NCI-H2029 treated with DMSO at 0.1 percent for 48 hours (cell line): ENCODE results near the gene POLR3G.

Experiments used
- DNase-seq: peaks from one replicate; lab custom pipeline; 2025; lab: John Stamatoyannopoulos, UW

The POLR3G gene

DNA sequence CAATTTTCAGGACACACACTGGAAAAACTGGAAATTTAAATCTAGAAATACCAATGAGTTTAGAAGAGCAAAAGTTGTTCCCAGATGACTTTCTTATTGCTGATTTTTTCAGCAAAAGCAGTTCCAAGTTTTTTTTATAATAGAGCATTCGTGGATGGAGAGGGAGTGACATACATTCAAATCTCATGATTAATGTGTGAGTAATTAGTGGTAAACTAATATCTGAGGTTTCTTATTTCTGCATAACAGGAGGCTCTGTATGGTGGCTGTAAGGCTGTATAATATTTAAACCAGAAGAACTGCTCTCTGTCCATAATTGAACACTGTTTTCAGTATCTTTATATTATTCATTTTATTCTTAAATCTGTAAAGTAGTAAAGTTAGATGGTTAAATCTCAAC is 28.9 kb downstream of the POLR3G start:
- no peak for DNase-seq

DNA sequence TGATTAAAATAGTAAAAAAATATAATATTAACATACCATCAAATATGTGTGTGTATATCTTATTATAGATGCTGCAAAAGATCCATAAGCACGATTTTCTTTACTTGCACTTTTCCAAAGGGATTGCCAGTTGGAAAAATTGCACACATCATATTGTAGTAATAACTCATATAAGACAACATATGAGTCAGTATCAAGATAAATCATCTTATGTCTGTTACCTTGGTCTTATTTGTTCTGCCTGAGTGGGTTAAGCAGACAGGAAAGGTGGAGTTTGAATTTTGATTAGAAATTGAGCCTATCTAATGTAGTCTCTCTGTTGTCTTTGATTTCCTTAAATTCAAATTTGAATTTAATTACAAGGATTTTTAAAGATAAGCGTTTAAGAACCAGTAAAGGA is 30.1 kb downstream of the POLR3G start:
- no peak for DNase-seq

GRCh38 chr5:90506221-90506620 is 31.6 kb downstream of the POLR3G start:
- DNase-seq: no peak

GRCh38 chr5:90510438-90510837 is 35.8 kb downstream of the POLR3G start:
- no peak for DNase-seq

- DNase-seq: no peak
These were observed 39.9 kb downstream of the POLR3G start for GRCh38 chr5:90514520-90514919.

GRCh38 chr5:90518661-90519060 is 44.0 kb downstream of the POLR3G start:
- peak; percentile 11 for DNase-seq

GRCh38 chr5:90519081-90519480 is 44.4 kb downstream of the POLR3G start:
- no peak for DNase-seq

DNA sequence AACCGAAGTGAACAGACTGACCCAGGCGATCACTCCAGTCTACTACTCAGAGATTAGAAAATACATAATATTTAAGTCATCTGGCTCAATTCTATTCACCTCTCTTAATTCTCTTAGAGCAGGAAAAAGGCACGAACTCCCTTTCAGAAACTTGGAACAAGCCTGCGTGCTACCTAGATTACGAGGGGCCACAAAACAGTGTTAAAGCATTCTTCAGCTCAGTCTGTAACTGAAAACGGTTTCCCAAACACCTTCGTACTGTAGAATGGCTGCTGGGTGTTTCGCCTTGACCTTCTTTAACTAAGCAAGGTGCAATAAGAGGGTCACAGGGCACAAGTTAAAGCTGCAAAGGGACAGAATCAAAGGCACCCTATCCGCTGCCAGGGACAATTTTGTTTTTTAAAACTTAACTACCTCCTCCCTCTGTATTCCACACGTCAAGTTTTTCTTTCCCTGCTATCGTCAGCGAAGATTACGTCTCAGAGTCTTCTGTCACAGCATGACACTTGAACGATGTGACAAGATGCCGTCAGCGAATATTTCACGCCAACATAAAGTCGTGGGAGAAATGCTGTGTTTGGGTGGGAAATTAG is 54.0 kb downstream of the POLR3G start:
- no peak for DNase-seq

DNA sequence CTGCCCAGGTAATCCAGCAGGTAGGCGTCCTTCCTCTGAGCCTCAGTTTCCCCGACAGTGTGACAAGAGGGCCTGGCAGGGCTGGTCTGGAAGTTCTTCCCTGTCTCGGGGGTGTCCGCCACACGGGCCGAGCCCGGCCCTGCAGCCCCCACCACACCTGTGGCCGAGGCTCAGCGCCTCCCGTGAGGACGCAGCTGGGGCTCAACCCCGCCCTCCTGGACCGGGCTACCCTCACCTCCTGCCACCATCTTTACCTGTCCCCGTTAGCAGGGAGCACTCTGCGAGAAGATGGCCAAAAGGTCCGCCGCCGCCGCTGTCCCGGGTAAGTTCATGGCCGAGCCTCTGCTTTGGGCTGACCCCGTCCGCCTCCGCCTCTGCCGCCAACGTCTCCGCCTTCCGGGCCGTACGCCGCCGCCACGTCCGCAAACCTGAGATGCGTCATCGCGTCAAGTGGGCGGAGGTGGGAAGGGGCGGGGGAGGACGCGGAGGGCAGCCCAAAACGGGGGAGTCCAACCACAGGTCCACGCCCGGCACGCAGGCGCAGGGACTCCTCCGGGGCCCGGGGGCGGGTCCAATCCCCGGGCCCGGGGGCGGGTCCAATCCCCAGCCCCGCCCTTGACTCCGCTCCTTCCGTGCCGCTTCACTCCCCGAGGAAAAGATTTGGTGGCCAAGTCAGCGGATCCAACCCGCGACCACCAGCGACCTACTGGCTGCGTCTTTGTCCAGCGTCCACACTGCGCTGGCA is 54.7 kb downstream of the POLR3G start, which contains the start of gene LYSMD3:
LYSMD3 (minus strand) TSS at position 391 of the 745 bp plus-strand sequence. CDS start 4,295 bp downstream, outside the sequence.
- peak; percentile 61 for DNase-seq

DNA sequence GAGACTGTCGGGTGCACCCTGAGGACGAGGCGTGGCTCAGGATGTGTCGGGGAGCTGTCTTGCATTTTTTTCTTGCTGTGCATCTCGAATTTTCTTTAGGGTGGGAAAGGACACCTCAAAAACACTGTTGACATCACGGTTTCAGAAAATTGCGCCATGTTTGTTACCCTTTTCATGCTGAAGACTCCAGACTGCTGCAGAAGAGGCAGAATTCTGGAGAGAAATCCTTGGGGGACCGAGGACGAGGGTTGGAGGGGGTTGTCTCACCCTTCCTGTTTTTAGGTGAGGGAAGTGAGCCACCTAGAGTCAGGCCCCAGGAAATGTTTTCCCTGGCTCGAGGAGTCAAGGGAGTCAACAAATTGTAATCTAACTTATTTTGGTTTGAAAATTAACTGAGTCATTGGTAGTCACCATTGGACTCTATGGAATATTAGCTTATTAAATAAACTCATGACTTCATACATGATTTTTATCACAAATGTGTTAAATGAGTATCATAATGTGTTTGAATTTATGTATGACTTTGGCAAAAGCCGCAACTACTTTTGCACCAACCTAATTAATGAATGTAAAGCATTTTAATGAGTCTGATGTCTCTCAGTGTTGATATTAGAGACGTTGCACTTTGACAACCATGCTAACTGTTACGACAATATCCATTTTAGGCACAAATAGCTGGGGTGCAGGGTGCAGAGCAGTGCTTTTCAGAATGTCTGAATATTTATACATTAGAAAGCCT is 55.4 kb downstream of the POLR3G start:
- peak; percentile 59 for DNase-seq

GRCh38 chr5:90530736-90531487 is 56.2 kb downstream of the POLR3G start:
- DNase-seq: no peak

DNA sequence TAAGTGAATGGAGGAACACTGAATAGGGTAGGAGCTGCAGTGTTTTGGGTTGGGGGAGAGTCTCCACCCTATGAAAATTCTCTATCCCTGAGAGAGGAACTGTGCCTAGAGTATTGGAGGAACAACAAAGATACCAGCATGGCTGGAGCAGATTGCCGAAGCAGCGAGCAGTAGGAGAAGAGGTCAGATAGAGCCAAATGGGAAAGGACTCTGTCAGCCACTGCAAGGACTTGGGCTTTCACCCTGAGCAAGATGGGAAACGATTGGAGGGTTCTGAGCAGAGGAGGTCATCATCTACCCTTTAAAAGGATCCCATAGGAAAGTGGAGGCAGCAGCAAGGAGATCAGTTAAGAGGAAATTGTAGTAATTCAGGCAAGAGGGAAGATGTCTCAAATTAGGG is 59.1 kb downstream of the POLR3G start:
- DNase-seq: no peak

DNA sequence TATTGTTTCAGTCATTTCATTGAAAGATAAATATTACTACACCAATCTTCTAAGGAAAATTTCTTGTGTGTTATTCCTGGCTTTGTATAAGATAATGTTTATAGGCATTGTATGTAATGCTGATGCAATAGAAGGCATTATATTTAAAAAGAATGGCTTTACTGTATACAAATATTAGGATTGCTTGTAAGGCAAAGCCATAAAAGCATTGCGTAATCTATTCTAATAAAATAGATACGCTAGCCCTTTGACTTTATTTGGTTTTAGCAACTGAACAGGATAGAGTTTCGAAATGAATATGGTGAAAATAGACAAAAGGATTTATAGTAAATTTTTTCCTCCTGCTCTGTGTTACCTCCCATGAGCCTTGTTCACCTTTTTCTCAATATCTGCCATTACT is 60.3 kb downstream of the POLR3G start:
- no peak for DNase-seq

DNA sequence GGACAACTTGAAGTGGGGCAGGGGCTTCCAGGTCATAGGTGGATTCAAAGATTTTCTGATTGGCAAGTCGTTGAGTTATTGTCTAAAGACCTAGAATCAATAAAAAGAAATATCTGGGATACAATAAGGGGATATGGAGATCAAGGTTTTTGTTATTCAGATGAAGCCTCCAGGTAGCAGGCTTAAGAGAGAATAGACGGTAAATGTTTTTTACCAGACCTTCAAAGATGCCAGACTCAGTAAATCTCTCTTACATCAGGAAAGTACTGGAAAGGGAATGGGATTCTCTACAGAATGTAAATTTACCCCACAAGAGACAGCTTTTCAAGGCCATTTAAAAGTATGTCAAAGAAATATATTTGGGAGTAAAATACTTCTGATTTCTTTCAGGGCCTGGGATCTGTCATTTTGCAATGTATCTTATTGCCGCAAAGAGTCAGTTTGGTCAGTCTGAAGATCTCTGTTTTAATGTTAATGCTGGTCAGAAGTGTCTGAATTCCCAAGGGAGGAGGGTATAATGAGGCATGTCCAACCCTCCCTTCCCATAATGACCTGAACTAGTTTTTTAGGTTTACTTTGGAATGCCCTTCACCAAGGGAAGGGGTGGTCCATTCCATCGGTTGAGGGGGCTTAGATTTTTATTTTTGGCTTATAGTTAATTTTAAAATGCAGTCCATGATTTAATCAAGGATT is 68.3 kb downstream of the POLR3G start:
- no peak for DNase-seq

GRCh38 chr5:90545511-90545910 is 70.8 kb downstream of the POLR3G start:
- DNase-seq: no peak

DNA sequence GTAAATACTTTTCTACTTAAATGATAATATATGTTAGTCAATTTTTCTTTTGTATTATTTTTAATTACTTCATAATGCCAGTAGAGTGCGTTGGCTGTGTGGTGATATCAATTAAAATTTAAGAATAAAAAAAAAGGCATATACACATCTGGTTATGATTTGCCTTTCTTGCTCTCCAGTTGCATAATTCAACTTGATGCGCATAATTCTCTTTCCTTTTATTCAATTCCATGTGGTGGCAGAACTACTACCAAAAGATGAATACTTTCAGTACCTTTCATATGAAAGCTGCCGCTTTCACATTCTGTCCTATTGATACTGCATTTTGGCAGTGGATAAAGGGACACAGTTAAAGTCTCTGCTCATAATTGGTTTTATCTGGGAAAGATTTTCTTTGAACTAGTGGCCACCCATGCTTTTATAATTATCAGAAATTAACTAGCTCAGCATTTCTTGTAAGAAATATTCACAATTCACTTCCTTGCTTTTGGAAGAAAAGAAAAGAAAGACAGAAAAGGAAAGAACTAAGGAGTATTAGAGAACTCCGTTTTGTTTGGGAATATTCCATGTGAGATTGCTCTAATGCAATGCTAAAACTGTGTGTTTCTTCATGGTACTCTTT is 71.7 kb downstream of the POLR3G start:
- DNase-seq: no peak

GRCh38 chr5:90547072-90547536 is 72.4 kb downstream of the POLR3G start:
- peak; percentile 10 for DNase-seq

- peak; percentile 94 for DNase-seq
These were observed 73.5 kb downstream of the POLR3G start for GRCh38 chr5:90548069-90548593.

GRCh38 chr5:90549223-90549622 is 74.6 kb downstream of the POLR3G start:
- no peak for DNase-seq

- no peak for DNase-seq
These were observed 75.1 kb downstream of the POLR3G start for GRCh38 chr5:90549729-90550275.

GRCh38 chr5:90550963-90551362 is 76.3 kb downstream of the POLR3G start:
- no peak for DNase-seq
